Testis (tissue), 3 donors: ENCODE data around the gene RHBDL1. TPM values are rescaled to one million over a fixed set of nuclear protein-coding genes. Genes with fewer than 3 reads are reported as not detected.

Experiments
- DNase-seq: peaks from one replicate; pipeline ENCODE4 v3.0.0-alpha.2; 2019
- H3K27ac ChIP-seq, 2 donors: fragments of 200-600 bp; sonication (generic); one replicate each; pipeline ENCODE4 v1.5.1; 2019
- H3K27me3 ChIP-seq: fragments of 200-600 bp; sonication (generic); one replicate; pipeline ENCODE4 v1.5.1; 2019
- H3K36me3 ChIP-seq: fragments of 200-600 bp; sonication (generic); one replicate; pipeline ENCODE4 v1.5.1; 2017; ENCODE audit warnings: low read depth; ENCODE audit errors: missing control alignments
- H3K4me1 ChIP-seq: fragments of 200-600 bp; sonication (generic); one replicate; pipeline ENCODE4 v1.5.1; 2019
- H3K4me3 ChIP-seq, 2 donors: fragments of 200-600 bp; sonication (generic); one replicate each; pipeline ENCODE4 v1.5.1; 2017 to 2019
- H3K9me3 ChIP-seq: fragments of 200-600 bp; sonication (generic); one replicate; pipeline ENCODE4 v1.5.1; 2017
- POLR2A ChIP-seq: fragments of 450-650 bp; IDR thresholded peaks from one replicate; pipeline ENCODE4 v1.6.1; 2017; ENCODE audit warnings: antibody characterized with exemption, mild to moderate bottlenecking, moderate library complexity
- WGBS, 2 donors: methylation state at CpG; one replicate each; pipeline ENCODE4 v1.1.5; 2018; 5-methylcytosine and 5-hydroxymethylcytosine counted together
- intact Hi-C: fragments of 100-400 bp; cut with DNase I; formaldehyde crosslinking; loops from one replicate; pipeline ENCODE4 v1.15.1; 2023; ENCODE audit warnings: low total_unique reads
- polyA plus RNA-seq: library from polyadenylated mRNA; stranded (reverse); fragments of 350-450 nt; fragmentation: Illumina TruSeq; extraction: RNeasy Lipid Tissue Mini Kit (QIAGEN cat#74804); gene quantifications from one replicate; pipeline ENCODE4 v1.2.3, GENCODE V29; 2014; ENCODE audit warnings: low read depth, low replicate concordance; ENCODE audit not compliant: insufficient read depth
- total RNA-seq, 2 donors: library from RNA; depleted of rRNA; stranded (reverse); fragments of >200 nt; gene quantifications; one replicate each; pipeline ENCODE4 v1.2.3, GENCODE V29; 2016
- TF ChIP-seq, protein P1 (sequence below), 3 experiments: fragments of 450-650 bp in 2 of 3; fragments of 200-600 bp in 1 of 3; sonication (generic) in 1 of 3; IDR thresholded peaks; one replicate each; pipeline ENCODE4 v1.5.1; 2016 to 2019; ENCODE audit warnings: antibody characterized with exemption in 3 of 3, mild to moderate bottlenecking in 2 of 3, moderate library complexity in 1 of 3

The RHBDL1 gene
- total and polyA plus RNA-seq, 3 donors from 2014 or later, result 2.1 to 9.8 (median 8.5) TPM

DNA sequence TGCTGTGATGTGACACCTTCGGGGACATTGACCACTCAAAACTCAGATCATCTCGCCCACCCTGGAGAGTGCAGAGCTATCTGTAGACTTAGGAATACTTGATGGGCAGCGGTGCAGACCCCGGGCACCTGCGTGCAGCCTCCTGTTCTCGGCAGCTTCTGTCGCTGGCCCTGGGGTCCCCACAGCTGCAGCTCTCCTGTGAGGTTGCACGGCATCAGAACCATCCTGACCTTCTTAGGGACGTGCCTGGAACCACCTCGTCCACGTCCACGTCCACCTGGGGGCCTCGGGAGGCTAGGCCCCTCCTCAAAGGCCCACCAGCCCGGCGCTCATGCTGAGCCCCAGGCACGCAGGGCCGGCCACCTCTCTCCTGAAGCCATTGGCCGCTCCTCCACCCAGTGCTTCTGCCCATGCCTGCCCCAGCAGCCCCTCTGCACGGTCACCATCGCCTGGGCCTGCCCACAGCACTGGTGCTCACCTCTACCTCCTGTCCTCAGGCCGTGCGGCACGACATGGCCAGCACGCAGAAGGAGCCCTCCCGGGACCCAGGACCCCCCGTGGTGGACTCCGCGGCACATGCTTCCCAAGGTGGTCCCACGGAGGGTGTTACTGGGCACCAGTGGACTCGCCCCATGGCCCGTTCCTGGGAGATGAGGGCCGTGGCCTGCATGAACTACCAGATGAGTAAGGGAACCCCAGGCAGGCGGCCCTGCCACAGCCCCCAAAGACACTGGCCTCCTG, 47.0 kb upstream of the RHBDL1 start:
- intact Hi-C loops, result no loop called here
- no peaks in the 10 kb centered on the region for H3K36me3 ChIP-seq
- peaks cover 20% of the 10 kb centered on the region for H3K4me1 ChIP-seq
- TF ChIP-seq, protein P1, sequence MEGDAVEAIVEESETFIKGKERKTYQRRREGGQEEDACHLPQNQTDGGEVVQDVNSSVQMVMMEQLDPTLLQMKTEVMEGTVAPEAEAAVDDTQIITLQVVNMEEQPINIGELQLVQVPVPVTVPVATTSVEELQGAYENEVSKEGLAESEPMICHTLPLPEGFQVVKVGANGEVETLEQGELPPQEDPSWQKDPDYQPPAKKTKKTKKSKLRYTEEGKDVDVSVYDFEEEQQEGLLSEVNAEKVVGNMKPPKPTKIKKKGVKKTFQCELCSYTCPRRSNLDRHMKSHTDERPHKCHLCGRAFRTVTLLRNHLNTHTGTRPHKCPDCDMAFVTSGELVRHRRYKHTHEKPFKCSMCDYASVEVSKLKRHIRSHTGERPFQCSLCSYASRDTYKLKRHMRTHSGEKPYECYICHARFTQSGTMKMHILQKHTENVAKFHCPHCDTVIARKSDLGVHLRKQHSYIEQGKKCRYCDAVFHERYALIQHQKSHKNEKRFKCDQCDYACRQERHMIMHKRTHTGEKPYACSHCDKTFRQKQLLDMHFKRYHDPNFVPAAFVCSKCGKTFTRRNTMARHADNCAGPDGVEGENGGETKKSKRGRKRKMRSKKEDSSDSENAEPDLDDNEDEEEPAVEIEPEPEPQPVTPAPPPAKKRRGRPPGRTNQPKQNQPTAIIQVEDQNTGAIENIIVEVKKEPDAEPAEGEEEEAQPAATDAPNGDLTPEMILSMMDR (IDR thresholded peaks at IDR 0.05), result no peak
- TF ChIP-seq POLR2A, result no peak
- H3K4me3 ChIP-seq, result no peak overlapping the region
- no peaks in the 10 kb centered on the region for H3K9me3 ChIP-seq
- H3K27ac ChIP-seq, result no peak overlapping the region
- H3K27me3 ChIP-seq, result no peaks in the 10 kb centered on the region
- DNase-seq, result no peak
- WGBS, 2 donors, result 94 to 96% methylated on average over 20 to 33 of the region's 33 CpGs

DNA sequence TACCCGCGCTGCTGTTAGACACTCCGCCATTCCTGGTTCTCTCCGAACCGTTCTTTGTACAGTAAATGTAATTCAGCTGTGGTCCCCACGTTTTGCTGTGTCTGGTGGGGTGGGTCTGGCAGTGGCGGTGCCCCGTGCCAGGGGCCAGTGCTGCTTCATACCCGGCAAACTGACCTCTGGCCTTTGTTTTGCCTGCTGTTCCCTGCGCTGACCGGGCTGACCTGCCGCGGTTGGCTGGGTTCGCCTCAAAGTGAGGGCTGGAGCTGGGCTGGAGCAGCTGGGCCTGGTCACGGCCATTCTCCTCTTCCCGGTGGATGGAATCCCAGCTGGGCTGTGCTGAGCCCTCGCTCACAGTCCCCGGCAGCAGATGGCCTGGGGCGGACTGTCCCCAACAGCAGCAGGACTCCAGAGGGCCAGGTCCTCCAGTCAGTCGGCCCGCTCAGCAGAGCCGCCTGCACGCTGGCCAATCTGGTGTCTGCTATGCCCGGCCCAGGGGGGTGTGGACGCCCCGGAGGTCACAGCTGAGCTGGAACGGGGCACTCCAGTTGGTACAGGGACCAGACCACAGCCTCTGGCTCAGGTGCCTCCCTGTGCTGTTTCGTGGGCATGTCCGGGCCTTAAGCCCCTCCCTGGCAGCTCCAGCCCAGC, 46.2 kb upstream of the RHBDL1 start:
- H3K27me3 ChIP-seq, result no peaks in the 10 kb centered on the region
- no peak overlapping the region for H3K27ac ChIP-seq
- H3K36me3 ChIP-seq, result no peaks in the 10 kb centered on the region
- H3K4me1 ChIP-seq, result peaks cover 20% of the 10 kb centered on the region
- DNase-seq, result no peak
- no peaks in the 10 kb centered on the region for H3K9me3 ChIP-seq
- no peak for TF ChIP-seq POLR2A
- TF ChIP-seq, protein P1 (IDR thresholded peaks at IDR 0.05), result no peak
- 60 to 80% methylated on average over 13 to 29 of the region's 29 CpGs for WGBS, 2 donors
- intact Hi-C loops, result no loop called here
- no peak overlapping the region for H3K4me3 ChIP-seq

DNA sequence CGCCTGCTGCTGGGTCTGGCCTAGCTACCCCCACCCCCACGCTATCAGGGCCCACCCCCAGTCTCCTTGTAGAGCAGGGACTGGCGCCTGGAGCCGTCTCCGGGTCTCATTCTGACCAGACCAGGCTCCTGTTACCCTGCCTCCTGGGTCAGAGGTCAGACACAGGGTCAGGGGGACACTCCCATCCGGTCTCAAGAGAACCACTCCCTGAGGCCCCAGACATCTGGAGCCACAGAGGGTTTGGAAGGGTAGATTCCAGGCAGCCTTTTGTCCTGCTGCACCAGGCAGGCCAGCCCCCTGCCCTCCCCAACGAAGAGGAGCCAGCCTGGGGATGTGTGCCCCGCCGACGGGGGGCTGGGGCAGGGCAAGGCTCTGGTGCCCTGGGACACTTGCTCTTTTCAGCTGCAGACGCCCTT, 45.6 kb upstream of the RHBDL1 start:
- TF ChIP-seq POLR2A, result no peak
- TF ChIP-seq, protein P1 (IDR thresholded peaks at IDR 0.05), result no peak
- DNase-seq, result no peak
- intact Hi-C loops, result loop anchor here (10.0 kb wide), 1 partner anchor 45 kb away; no protein-coding TSS in a partner anchor
- 37 to 66% methylated on average over 7 to 10 of the region's 11 CpGs for WGBS, 2 donors
- Histone ChIP-seq H3K4me1 (peaks cover 20% of the 10 kb centered on the region), H3K27me3 (no peaks in the 10 kb centered on the region), H3K36me3 (no peaks in the 10 kb centered on the region), H3K27ac (no peak overlapping the region), H3K9me3 (no peaks in the 10 kb centered on the region), H3K4me3 (no peak overlapping the region)

DNA sequence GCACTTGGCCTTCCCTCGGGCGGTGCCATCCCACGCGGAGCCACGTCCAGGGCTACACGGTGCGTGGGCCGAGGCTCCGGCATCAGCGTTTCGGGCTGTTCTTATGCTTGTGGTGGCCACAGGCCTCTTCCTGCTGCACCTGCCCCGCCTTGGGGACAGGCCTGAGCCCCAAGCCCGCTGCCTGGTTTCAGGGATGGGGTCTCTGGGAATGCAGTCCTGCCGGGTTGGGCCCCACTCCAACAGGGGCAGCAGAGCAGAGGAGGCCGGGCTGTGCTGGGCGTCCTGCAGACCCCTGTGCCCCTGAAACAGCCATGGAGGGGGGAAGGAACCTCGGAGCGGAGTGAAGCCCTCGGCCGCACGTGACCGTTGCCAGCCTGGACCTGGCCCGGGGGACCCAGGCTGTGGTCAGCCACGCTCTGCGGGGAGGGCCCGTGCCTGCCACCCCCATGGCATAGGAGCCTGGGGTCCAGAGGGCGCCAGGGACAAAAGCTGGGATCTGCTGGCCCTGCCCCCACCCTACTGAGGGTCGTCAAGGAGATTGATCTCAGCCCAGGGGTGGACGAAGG, 45.1 kb upstream of the RHBDL1 start:
- no peak overlapping the region for H3K27ac ChIP-seq
- 55% methylated on average over 28 of the region's 29 CpGs; no CpG with 5 or more reads in 1 of the 2 donors for WGBS, 2 donors
- intact Hi-C loops, result loop anchor here (10.0 kb wide), 1 partner anchor 46 kb away; no protein-coding TSS in a partner anchor
- H3K4me3 ChIP-seq, result no peak overlapping the region
- H3K4me1 ChIP-seq, result peaks cover 21% of the 10 kb centered on the region
- H3K27me3 ChIP-seq, result no peaks in the 10 kb centered on the region
- peak; percentile 52 for DNase-seq
- no peaks in the 10 kb centered on the region for H3K9me3 ChIP-seq
- TF ChIP-seq, protein P1 (IDR thresholded peaks at IDR 0.05), result no peak
- TF ChIP-seq POLR2A, result no peak
- no peaks in the 10 kb centered on the region for H3K36me3 ChIP-seq
